VCaP (cell line): ENCODE data around the gene EFNB1.

Experiments
- H3K27ac ChIP-seq: fragments of 450-650 bp; 2 replicates; pipeline ENCODE4 v1.5.1; 2017
- TF ChIP-seq, protein P1 (sequence below): fragments of 450-650 bp; conservative IDR thresholded peaks from 2 replicates; pipeline ENCODE4 v1.5.1; 2017; ENCODE audit warnings: mild to moderate bottlenecking, moderate library complexity

EFNB1 gene

DNA sequence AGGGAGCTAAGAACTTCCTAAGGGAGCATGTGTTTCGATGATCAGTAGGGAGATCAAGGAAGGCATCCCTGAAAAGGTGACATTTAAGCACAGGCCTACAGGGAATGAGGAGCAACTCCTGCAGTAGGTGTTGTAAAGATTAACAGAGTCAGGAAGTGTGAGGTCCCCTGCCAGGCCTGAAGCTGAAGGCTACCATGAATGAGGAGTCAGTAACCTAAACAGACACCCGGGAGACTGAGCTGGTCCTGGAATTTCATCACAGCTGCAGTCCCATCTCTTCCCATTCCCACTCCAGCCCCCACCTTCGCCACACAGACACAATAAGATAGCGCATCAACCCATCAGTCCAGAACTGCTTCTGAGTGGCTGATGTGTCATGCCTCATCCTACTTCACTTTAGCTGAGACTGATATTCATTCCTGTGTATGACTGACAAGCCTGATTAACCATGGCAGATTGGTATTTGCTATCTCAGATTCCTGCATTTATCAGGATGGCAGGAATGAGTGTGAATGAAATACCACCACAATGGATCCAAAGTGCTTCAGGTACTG is 27.0 kb upstream of the EFNB1 start:
- no peak overlapping the region for H3K27ac ChIP-seq
- TF ChIP-seq, protein P1, sequence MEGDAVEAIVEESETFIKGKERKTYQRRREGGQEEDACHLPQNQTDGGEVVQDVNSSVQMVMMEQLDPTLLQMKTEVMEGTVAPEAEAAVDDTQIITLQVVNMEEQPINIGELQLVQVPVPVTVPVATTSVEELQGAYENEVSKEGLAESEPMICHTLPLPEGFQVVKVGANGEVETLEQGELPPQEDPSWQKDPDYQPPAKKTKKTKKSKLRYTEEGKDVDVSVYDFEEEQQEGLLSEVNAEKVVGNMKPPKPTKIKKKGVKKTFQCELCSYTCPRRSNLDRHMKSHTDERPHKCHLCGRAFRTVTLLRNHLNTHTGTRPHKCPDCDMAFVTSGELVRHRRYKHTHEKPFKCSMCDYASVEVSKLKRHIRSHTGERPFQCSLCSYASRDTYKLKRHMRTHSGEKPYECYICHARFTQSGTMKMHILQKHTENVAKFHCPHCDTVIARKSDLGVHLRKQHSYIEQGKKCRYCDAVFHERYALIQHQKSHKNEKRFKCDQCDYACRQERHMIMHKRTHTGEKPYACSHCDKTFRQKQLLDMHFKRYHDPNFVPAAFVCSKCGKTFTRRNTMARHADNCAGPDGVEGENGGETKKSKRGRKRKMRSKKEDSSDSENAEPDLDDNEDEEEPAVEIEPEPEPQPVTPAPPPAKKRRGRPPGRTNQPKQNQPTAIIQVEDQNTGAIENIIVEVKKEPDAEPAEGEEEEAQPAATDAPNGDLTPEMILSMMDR = no peak

DNA sequence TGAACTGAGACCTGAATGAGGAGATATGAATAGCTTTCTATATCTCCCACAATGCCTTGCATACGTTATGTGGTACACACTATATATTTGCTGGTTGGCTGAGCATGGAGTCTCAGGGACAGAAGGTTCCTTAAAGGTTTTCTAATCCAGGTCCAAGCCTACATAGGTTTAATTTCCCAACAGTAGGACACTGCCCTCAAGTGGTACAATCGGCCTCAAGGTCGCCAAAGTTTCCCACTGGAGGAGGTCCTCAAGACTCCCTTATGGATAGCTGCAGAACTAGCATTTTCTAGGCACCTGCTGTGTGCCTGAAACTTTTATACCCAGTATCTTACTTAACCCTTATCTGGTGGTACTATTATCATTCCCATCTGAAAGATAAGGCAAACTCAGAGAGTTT is 21.0 kb upstream of the EFNB1 start:
- H3K27ac ChIP-seq = no peak overlapping the region
- TF ChIP-seq, protein P1 = peak; percentile 68

DNA sequence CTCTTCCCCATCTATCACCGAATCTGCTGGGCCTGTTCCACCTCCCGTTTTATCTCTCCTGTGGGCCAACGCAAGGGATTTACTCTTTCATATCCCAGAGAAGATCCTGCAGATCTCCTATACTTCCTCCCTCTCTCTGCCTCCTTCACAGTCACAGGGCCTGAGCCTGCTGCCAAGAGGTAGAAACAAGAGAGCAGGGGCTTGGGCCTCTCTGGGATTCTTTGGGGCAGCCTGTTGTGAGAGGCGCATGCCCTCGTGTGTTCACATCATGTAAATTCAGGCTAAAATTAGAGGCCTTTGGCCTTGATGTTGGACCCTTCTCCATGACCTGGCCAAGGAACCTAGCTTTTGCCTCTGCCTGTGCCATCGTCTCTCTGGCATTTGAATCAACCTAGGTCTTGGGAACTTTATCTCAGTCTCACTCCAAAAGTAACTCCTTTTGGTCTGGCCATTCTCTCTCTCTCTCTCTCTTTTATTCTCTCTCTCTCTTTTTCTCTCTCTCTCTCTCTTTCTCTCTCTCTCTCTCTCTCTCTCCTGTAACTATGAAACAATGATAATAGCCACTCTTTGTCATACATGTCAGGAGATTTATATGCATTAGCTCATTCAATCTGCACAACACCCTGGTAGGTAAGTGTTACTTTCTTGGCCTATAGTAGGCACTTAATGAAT is 20.0 kb upstream of the EFNB1 start:
- TF ChIP-seq, protein P1 = no peak
- H3K27ac ChIP-seq = no peak overlapping the region

DNA sequence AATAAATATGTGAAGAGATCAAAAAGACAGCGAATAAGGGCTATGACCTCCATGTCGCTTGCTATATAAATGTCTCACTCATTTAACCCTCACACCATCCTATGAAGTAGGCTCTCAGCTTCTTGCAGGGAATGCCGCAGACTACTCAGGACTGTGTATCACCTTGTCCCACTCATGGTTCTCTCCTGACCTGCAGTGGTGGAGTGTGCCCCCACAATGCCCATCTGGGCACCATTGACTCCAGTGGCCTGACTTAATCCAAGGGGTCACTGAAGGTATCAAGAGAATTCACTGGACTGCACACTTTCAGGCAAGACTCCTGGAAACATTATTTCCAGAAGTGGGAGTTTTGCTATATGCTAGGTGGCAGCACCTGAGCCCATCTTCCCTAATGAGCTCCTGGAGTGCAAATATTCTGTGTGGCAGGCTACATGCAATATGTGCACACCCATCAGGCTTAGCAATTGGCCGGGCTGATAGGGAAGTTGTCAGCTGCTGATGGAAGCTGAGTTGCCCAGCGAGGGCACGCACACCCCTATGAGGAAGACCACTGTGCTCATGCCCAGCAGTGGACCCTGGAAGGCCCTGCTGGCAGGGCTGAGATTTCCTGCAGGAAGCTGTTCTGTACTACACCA is 8.2 kb upstream of the EFNB1 start:
- TF ChIP-seq, protein P1 = no peak
- H3K27ac ChIP-seq = no peak overlapping the region

DNA sequence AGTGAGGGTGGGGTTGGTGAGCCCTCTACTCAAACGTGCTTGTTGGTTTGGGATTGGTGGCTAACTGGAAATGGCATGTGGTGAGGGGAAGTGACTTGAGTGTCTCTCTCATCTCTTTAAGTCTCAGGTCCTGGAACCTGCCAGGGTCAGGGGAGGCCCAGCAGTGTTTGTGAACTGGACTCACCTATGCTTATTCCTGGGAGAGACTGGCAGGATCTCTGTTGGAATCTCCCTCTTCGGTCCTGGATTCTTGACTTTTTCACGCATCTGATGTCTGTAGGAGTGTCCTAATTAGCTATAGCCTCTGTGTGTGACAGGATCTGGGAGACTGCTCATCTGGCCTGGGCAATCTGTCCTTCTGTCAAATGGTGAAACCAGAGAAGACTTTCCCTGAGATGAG is 7.2 kb upstream of the EFNB1 start:
- TF ChIP-seq, protein P1 = no peak
- no peak overlapping the region for H3K27ac ChIP-seq

DNA sequence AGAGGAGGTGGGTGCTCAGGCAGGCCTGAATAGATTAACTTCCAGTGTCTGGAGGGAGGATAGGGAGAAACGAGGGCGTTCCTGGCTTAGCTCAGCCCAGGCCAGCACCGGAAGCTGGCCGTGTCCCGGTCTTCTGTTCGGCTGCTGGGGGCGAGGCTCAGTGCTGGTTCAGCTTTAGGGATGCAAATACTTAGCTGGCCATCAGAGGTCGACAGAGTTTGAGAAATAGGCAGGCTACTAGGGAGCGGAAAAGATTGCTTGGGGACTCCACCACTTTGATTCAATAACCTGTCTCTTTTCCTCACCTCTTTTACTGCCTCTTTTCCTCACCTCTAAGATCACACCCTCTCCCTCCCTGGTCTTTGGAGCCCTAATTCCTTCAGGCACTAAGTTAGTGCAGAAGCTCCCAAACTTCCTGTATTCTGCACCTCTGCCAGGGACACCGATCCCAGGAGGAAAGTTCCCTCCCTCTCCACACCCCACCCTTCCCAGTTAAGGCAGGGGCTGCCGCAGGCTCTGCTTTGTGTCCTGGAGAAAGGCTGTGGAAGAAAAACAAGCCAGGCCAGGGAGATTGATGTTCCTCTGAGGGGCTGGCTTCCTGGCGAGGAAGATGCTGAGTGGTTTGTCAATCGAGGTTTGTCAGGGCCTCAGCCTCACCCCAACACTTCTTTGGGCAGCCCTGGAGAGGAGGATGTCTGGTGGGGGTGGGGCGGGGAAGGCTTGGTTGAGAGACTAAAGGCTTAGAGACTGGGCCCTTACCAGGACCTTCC is 6.0 kb upstream of the EFNB1 start:
- TF ChIP-seq, protein P1 = peak; percentile 81
- no peak overlapping the region for H3K27ac ChIP-seq
